ENCODE data around the gene FSCN2. TPM values are rescaled to one million over a fixed set of nuclear protein-coding genes. Genes with fewer than 3 reads are reported as not detected.

The FSCN2 gene
- total RNA-seq, 1 donor from 2014 or later, result 1.7 TPM

GRCh38 chr17:81489998-81490992 is 37.9 kb upstream of the FSCN2 start:
- DNase-seq, result no peak

GRCh38 chr17:81491181-81491581 is 37.0 kb upstream of the FSCN2 start:
- no peak for DNase-seq

GRCh38 chr17:81491761-81492160 is 36.4 kb upstream of the FSCN2 start:
- peak; percentile 55 for DNase-seq

- no peak for DNase-seq
Measured at GRCh38 chr17:81492202-81492601, 36.0 kb upstream of the FSCN2 start.

- DNase-seq, result no peak
Measured at GRCh38 chr17:81492706-81493105, 35.5 kb upstream of the FSCN2 start.

- no peak for DNase-seq
Measured at GRCh38 chr17:81493198-81494038, 34.8 kb upstream of the FSCN2 start.

GRCh38 chr17:81494626-81495377 is 33.4 kb upstream of the FSCN2 start:
- DNase-seq, result peak; percentile 79

- no peak for DNase-seq
Measured at GRCh38 chr17:81498953-81499600, 29.1 kb upstream of the FSCN2 start.

GRCh38 chr17:81499601-81499970 is 28.6 kb upstream of the FSCN2 start:
- no peak for DNase-seq

GRCh38 chr17:81500047-81500446 is 28.1 kb upstream of the FSCN2 start:
- DNase-seq, result no peak

GRCh38 chr17:81502471-81503017 is 25.6 kb upstream of the FSCN2 start:
- no peak for DNase-seq

GRCh38 chr17:81503619-81504018 is 24.6 kb upstream of the FSCN2 start:
- DNase-seq, result no peak

GRCh38 chr17:81508639-81509206 is 19.5 kb upstream of the FSCN2 start:
- no peak for DNase-seq

- no peak for DNase-seq
Measured at GRCh38 chr17:81509207-81509971, 18.8 kb upstream of the FSCN2 start.

GRCh38 chr17:81509972-81510784 is 18.0 kb upstream of the FSCN2 start:
- DNase-seq, result no peak

- DNase-seq, result no peak
Measured at GRCh38 chr17:81510785-81511553, 17.2 kb upstream of the FSCN2 start.

- DNase-seq, result no peak
Measured at GRCh38 chr17:81511554-81511803, 16.7 kb upstream of the FSCN2 start.

GRCh38 chr17:81511804-81512561 is 16.2 kb upstream of the FSCN2 start:
- no peak for DNase-seq

Measured in tongue (tissue), 2 donors.